K562 (cell line): ENCODE data around the gene LMNB1. TPM values are rescaled to one million over a fixed set of nuclear protein-coding genes. Genes with fewer than 3 reads are reported as not detected.
A peak's percentile ranks its signal among the peaks of the same experiment; 100 is the strongest.
"Not testable (repeated sequence)": the region's sequence is repeated elsewhere in the genome, so short reads cannot be mapped to it uniquely, and the experiment has no call there.

ENCODE experiments used
- ATAC-seq: fragments of 200-7000 bp; cut with Tn5 transposase; 3 replicates; pipeline ENCODE4 v1.9.1; 2020; ENCODE audit warnings: moderate library complexity
- BruUV-seq: library from RNA; stranded (reverse); fragments of 400-500 nt; replicated peaks from 2 replicates; lab custom pipeline; 2021; lab: Mats Ljungman, UMichigan
- CTCF ChIA-PET: fragments of 300-600 bp; formaldehyde crosslinking; extraction: SDS; loops from one replicate; lab custom pipeline; 2021; ENCODE audit warnings: low intra/inter-chr PET ratio; lab: Yijun Ruan, JAX
- POLR2A ChIA-PET: fragments of 300-600, 350-650 bp; sonication (Branson Sonifier 250); formaldehyde crosslinking; extraction: SDS; loops from one replicate; lab custom pipeline; 2021; ENCODE audit warnings: antibody characterized with exemption, inconsistent platforms; lab: Yijun Ruan, JAX
- DNase-seq, 4 experiments: peaks; one replicate each; pipeline versions ENCODE4 v3.0.0 to v3.0.0-alpha.2; 2011 to 2018; ENCODE audit warnings: low spot score in 3 of 4, mixed read lengths in 3 of 4; ENCODE audit errors: extremely low read depth in 1 of 4
- FAIRE-seq: peaks from 2 replicates; lab custom pipeline; 2011; peaks lifted over from hg19 to GRCh38; lab: Jason Lieb, UNC
- H2AFZ ChIP-seq: 2 replicates; pipeline ENCODE4 v1.6.0; 2011; ENCODE audit warnings: low read depth, low read length, control low read depth, inconsistent platforms
- H3K27ac ChIP-seq: fragments of 200-600 bp; 3 replicates; pipeline ENCODE4 v1.8.0; 2011; ENCODE audit warnings: low read depth, mild to moderate bottlenecking, control low read depth, inconsistent platforms, low read length, moderate library complexity, mixed read lengths; ENCODE audit errors: extremely low read depth
- H3K27me3 ChIP-seq, 2 experiments: fragments of 300-600 bp in 1 of 2; 2 replicates in 1 of 2; 3 replicates in 1 of 2; pipeline versions ENCODE4 v1.6.0 to v1.8.0; 2011; ENCODE audit warnings: inconsistent platforms in 2 of 2, low read length in 2 of 2, mild to moderate bottlenecking in 1 of 2, mixed read lengths in 1 of 2, moderate library complexity in 1 of 2; ENCODE audit not compliant: control insufficient read depth in 2 of 2, insufficient read depth in 2 of 2
- H3K36me3 ChIP-seq: fragments of 300-600 bp; 3 replicates; pipeline ENCODE4 v1.8.0; 2011; ENCODE audit warnings: mild to moderate bottlenecking, low read length, inconsistent platforms; ENCODE audit not compliant: control insufficient read depth, insufficient read depth
- H3K4me1 ChIP-seq, 2 experiments: fragments of 200-600 bp in 1 of 2; replicated peaks in 1 of 2; 2 replicates in 1 of 2; 3 replicates in 1 of 2; pipeline versions ENCODE4 v1.5.1 to v1.8.0; 2011; ENCODE audit warnings: inconsistent platforms in 2 of 2, low read length in 2 of 2, mild to moderate bottlenecking in 1 of 2, mixed read lengths in 1 of 2, moderate library complexity in 1 of 2; ENCODE audit not compliant: control insufficient read depth in 2 of 2, insufficient read depth in 2 of 2
- H3K4me2 ChIP-seq: 2 replicates; pipeline ENCODE4 v1.6.1; 2011; ENCODE audit warnings: low read length, control low read depth, inconsistent platforms, mixed read lengths; ENCODE audit not compliant: insufficient read depth
- H3K4me3 ChIP-seq: fragments of 200-600 bp; sonication (generic), shearing (Covaris generic); 2 replicates; pipeline ENCODE4 v1.5.1; 2016; ENCODE audit warnings: control low read depth, inconsistent platforms
- H3K79me2 ChIP-seq: fragments of 200-600 bp; 3 replicates; pipeline ENCODE4 v1.8.0; 2011; ENCODE audit warnings: low read length, inconsistent platforms; ENCODE audit not compliant: control insufficient read depth, insufficient read depth
- H3K9ac ChIP-seq, 2 experiments: 2 replicates each; pipeline versions ENCODE4 v1.6.0 to v1.6.1; 2011; ENCODE audit warnings: low read depth in 2 of 2, low read length in 2 of 2, control low read depth in 1 of 2, inconsistent platforms in 1 of 2, mild to moderate bottlenecking in 1 of 2, mixed read lengths in 1 of 2; ENCODE audit not compliant: insufficient read depth in 1 of 2
- H3K9me1 ChIP-seq: one replicate; pipeline ENCODE4 v1.6.0; 2011; ENCODE audit warnings: inconsistent platforms, mild to moderate bottlenecking, low read length, moderate library complexity; ENCODE audit not compliant: control insufficient read depth, insufficient read depth
- H3K9me3 ChIP-seq: replicated peaks from 2 replicates; pipeline ENCODE4 v1.5.1; 2011; ENCODE audit warnings: low read depth, low read length, inconsistent platforms; ENCODE audit not compliant: control insufficient read depth, insufficient read depth
- H4K20me1 ChIP-seq: replicated peaks from 2 replicates; pipeline ENCODE4 v1.6.1; 2011; ENCODE audit warnings: low read length, inconsistent platforms, mixed read lengths; ENCODE audit not compliant: control insufficient read depth, insufficient read depth
- BACH1 ChIP-seq: fragments of 200-800 bp; sonication (Bioruptor generic); IDR thresholded peaks from 2 replicates; pipeline ENCODE4 v1.6.1; 2016; ENCODE audit warnings: missing genetic modification characterization, missing compliant biosample characterization
- EGR1 ChIP-seq: fragments of 450-650 bp; conservative IDR thresholded peaks from 2 replicates; pipeline ENCODE4 v1.6.1; 2017; ENCODE audit warnings: mild to moderate bottlenecking
- FOXJ3 ChIP-seq: sonication (generic); formaldehyde crosslinking; IDR thresholded peaks from 2 replicates; pipeline ENCODE4 v1.4.0; 2020; ENCODE audit warnings: mild to moderate bottlenecking, missing genetic modification reagents
- FOXP1 ChIP-seq: sonication (generic); formaldehyde crosslinking; IDR thresholded peaks from 2 replicates; pipeline ENCODE4 v1.8.0; 2022; ENCODE audit warnings: mild to moderate bottlenecking, missing genetic modification reagents
- GABPA ChIP-seq: fragments of 200-800 bp; sonication (Bioruptor generic); conservative IDR thresholded peaks from 2 replicates; pipeline ENCODE4 v1.6.1; 2016; ENCODE audit warnings: low read depth, missing genetic modification characterization, missing compliant biosample characterization
- HLTF ChIP-seq: fragments of 450-650 bp; IDR thresholded peaks from 2 replicates; pipeline ENCODE4 v1.6.1; 2016
- MCM2 ChIP-seq: fragments of 450-650 bp; IDR thresholded peaks from 2 replicates; pipeline ENCODE4 v1.6.1; 2017; ENCODE audit warnings: low read depth, mild to moderate bottlenecking
- SAFB2 ChIP-seq: fragments of 200-400 bp; formaldehyde crosslinking; IDR thresholded peaks from 2 replicates; pipeline ENCODE4 v1.6.1; 2018; ENCODE audit warnings: borderline replicate concordance, low read length, low read depth, moderate library complexity; ENCODE audit not compliant: severe bottlenecking
- SREBF2 ChIP-seq: sonication (generic); formaldehyde crosslinking; IDR thresholded peaks from 2 replicates; pipeline ENCODE4 v1.4.0; 2020; ENCODE audit warnings: mild to moderate bottlenecking, missing genetic modification reagents
- SRSF7 ChIP-seq: fragments of 200-400 bp; formaldehyde crosslinking; optimal IDR thresholded peaks from 2 replicates; pipeline ENCODE3; 2017; ENCODE audit warnings: mild to moderate bottlenecking, low read depth, low read length
- TBL1XR1 ChIP-seq, 2 experiments: IDR thresholded peaks; 2 replicates each; pipeline ENCODE4 v1.6.1; 2012; ENCODE audit warnings: improper control_type of control experiment in 2 of 2, low read length in 2 of 2, mild to moderate bottlenecking in 1 of 2
- WGBS: fragments of 100-300 bp; shearing (Covaris generic); methylation state at CpG from one replicate; pipeline ENCODE4 v1.1.6; 2016; ENCODE audit warnings: low coverage, mixed read lengths; ENCODE audit not compliant: insufficient coverage; ENCODE audit errors: missing lambda C conversion rate; 5-methylcytosine and 5-hydroxymethylcytosine counted together
- in situ Hi-C: fragments of 300-500 bp; cut with MboI; formaldehyde crosslinking; loops from 4 replicates; pipeline ENCODE4 v1.15.0; 2018; ENCODE audit warnings: inconsistent platforms, mixed read lengths
- intact Hi-C: fragments of 100-400 bp; cut with micrococcal nuclease; formaldehyde crosslinking; loops from 2 replicates; pipeline ENCODE4 v1.14.2; 2022
- polyA plus RNA-seq, 8 experiments: library from polyadenylated mRNA; depleted of rRNA in 4 of 8; stranded (reverse) in 5 of 8; unstranded in 3 of 8; fragments of >200 nt; fragmentation: Nextera tagmentation in 2 of 8; fragmentation: Illumina TruSeq in 1 of 8; extraction: Ambion mirVana in 2 of 8; extraction: Trizol in 1 of 8; gene quantifications; 2 replicates each; pipeline versions ENCODE4 v1.2.1 to v1.2.3, GENCODE V29; 2011 to 2014; ENCODE audit warnings: inconsistent platforms in 1 of 8, missing spikeins in 1 of 8
- total RNA-seq, 7 experiments: library from RNA; depleted of rRNA in 6 of 7; stranded (reverse); fragments of >200 nt in 6 of 7; fragmentation: Illumina TruSeq in 2 of 7; extraction: Trizol in 2 of 7; gene quantifications; 2 replicates each; pipeline versions ENCODE4 v1.2.1 to v1.2.3, GENCODE V29; 2011 to 2021; ENCODE audit warnings: low replicate concordance in 1 of 7
- TF ChIP-seq, protein P1 (sequence below): IDR thresholded peaks from 2 replicates; pipeline ENCODE4 v1.6.1; 2011; ENCODE audit warnings: borderline replicate concordance, low read depth, mild to moderate bottlenecking, moderate library complexity, low read length; ENCODE audit not compliant: insufficient read depth, poor library complexity, severe bottlenecking

The LMNB1 gene
- total and polyA plus RNA-seq, 9 of the 15 experiments (the other 6 are each of a cell fraction or from before 2014, with no cell fraction given): 2.8 to 190 (median 131) TPM

GRCh38 chr5:126788409-126788808 is 11.5 kb downstream of the LMNB1 start:
- CTCF ChIA-PET: interaction anchor here (0.5 kb wide), 1 partner anchor 1259 kb away, joined by 3 read pairs; no protein-coding TSS in a partner anchor
- intact Hi-C loops, H3K9me3 ChIP-seq: not testable (repeated sequence)
- peaks cover 26% of the 10 kb centered on the region for H3K36me3 ChIP-seq
- H3K4me1 ChIP-seq: peaks cover 3 to 18% of the 10 kb centered on the region in 2 experiments; a peak in 4 of 5 replicates
- H3K79me2 ChIP-seq: peaks cover 97% of the 10 kb centered on the region
- TF ChIP-seq EGR1: 0 out of 2 replicates have a peak, but pooled peaks have one; percentile 6
- TF ChIP-seq, all 486 proteins: peak for 1; not testable (repeated sequence) for 485
- H3K27me3 ChIP-seq, H3K27ac ChIP-seq, H4K20me1 ChIP-seq, H3K9me1 ChIP-seq, H3K4me2 ChIP-seq, ATAC-seq, H2AFZ ChIP-seq, H3K9ac ChIP-seq, FAIRE-seq, DNase-seq, BruUV-seq, H3K4me3 ChIP-seq: not testable (repeated sequence)
- in situ Hi-C loops: loop anchor here (25.0 kb wide), 1 partner anchor 451 kb away; no protein-coding TSS in a partner anchor
- POLR2A ChIA-PET: interaction anchor here (0.6 to 1.6 kb wide), 3 partner anchors 13 to 511 kb away, joined by 3 to 5 read pairs (median 3); no protein-coding TSS in a partner anchor
- WGBS: 69% methylated on average over 5 of the region's 7 CpGs

DNA sequence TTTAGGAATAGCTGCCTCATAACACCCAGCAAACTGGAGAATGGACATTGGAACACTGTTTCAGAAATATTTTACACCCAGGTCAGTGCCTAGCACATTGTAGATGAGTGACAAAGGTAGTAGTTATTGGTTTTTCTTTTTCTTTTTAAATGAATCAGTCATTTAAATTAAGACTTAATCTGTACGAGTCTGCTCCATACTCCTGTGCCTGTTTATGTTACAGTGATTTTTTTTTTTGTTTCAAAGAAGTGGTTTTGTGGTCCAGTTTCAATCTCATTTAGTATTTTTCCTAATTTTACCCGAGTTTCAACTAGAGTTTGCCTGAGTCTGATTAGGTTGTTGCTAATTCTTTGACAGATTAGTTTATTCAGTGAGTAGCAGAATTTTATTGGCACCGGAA is 16.2 kb downstream of the LMNB1 start:
- no peaks in the 10 kb centered on the region for H3K9me3 ChIP-seq
- intact Hi-C loops (no loop called here), in situ Hi-C loops (loop anchor here (25.0 kb wide), 1 partner anchor 456 kb away; no protein-coding TSS in a partner anchor)
- 69% methylated on average over 3 of the region's 3 CpGs for WGBS
- peaks cover 25% of the 10 kb centered on the region; the same call in 2 of the 3 replicates for H3K36me3 ChIP-seq
- no TSS peak for BruUV-seq
- no peak overlapping the region for H2AFZ ChIP-seq
- ChIA-PET CTCF (no interaction called here), POLR2A (interaction anchor here (0.7 to 1.0 kb wide), 2 partner anchors 11 to 15 kb away, joined by 3 read pairs; no protein-coding TSS in a partner anchor)
- FAIRE-seq (peak; percentile 6), ATAC-seq (no peak), DNase-seq (no peak)
- no peak overlapping the region for H3K4me2 ChIP-seq
- H4K20me1 ChIP-seq: peaks cover 5% of the 10 kb centered on the region; the same call in 1 of the 2 replicates
- H3K9me1 ChIP-seq: no peaks in the 10 kb centered on the region
- no peak overlapping the region for H3K4me3 ChIP-seq
- no peak overlapping the region for H3K9ac ChIP-seq
- H3K79me2 ChIP-seq: peaks cover 99% of the 10 kb centered on the region
- peaks cover 0 to 10% of the 10 kb centered on the region in 2 experiments; a peak in 2 of 5 replicates for H3K4me1 ChIP-seq
- no peaks in the 10 kb centered on the region for H3K27me3 ChIP-seq
- H3K27ac ChIP-seq: no peak overlapping the region
- TF ChIP-seq SRSF7 (no peak), FOXJ3 (CRISPR knock-in tag) (no peak), SAFB2 (no peak), MCM2 (no peak), BACH1 (tag) (no peak), GABPA (tag) (no peak), HLTF (no peak), FOXP1 (CRISPR knock-in tag) (no peak), SREBF2 (no peak), TBL1XR1 (IDR thresholded peaks at IDR 0.05; ENCODE audit: low read length in 2 of 2) (no peak)
- TF ChIP-seq, protein P1, sequence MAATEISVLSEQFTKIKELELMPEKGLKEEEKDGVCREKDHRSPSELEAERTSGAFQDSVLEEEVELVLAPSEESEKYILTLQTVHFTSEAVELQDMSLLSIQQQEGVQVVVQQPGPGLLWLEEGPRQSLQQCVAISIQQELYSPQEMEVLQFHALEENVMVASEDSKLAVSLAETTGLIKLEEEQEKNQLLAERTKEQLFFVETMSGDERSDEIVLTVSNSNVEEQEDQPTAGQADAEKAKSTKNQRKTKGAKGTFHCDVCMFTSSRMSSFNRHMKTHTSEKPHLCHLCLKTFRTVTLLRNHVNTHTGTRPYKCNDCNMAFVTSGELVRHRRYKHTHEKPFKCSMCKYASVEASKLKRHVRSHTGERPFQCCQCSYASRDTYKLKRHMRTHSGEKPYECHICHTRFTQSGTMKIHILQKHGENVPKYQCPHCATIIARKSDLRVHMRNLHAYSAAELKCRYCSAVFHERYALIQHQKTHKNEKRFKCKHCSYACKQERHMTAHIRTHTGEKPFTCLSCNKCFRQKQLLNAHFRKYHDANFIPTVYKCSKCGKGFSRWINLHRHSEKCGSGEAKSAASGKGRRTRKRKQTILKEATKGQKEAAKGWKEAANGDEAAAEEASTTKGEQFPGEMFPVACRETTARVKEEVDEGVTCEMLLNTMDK: no peak
